Measurements from ENCODE around the gene MFNG.

- TF ChIP-seq CTCF (IDR thresholded peaks at IDR 0.05) (no peak), POLR2AphosphoS5 (IDR thresholded peaks at IDR 0.05) (no peak), POLR2A (IDR thresholded peaks at IDR 0.05) (no peak)
Measured at GRCh38 chr22:37522482-37522881, 36.3 kb upstream of the MFNG start.
